Muscle of leg (tissue), 11 donors: ENCODE data around the gene SRGAP2B. TPM values are rescaled to one million over a fixed set of nuclear protein-coding genes. Genes with fewer than 3 reads are reported as not detected.
"Not testable (repeated sequence)": the region's sequence is repeated elsewhere in the genome, so short reads cannot be mapped to it uniquely, and the experiment has no call there.

Source experiments
- DNase-seq: peaks from one replicate; pipeline ENCODE4 v3.0.0; 2013
- H3K27ac ChIP-seq: one replicate; pipeline ENCODE4 v1.5.1; 2013; ENCODE audit warnings: mild to moderate bottlenecking, low read length, control low read depth
- H3K27me3 ChIP-seq: one replicate; pipeline ENCODE4 v1.6.1; 2013; ENCODE audit warnings: low read length; ENCODE audit not compliant: control insufficient read depth, insufficient read depth
- H3K36me3 ChIP-seq: one replicate; pipeline ENCODE4 v1.6.1; 2013; ENCODE audit warnings: low read length; ENCODE audit not compliant: control insufficient read depth, insufficient read depth
- H3K4me1 ChIP-seq: one replicate; pipeline ENCODE4 v1.6.1; 2013; ENCODE audit warnings: low read length; ENCODE audit not compliant: control insufficient read depth, insufficient read depth
- H3K4me3 ChIP-seq: one replicate; pipeline ENCODE4 v1.5.1; 2013; ENCODE audit warnings: low read length, control low read depth
- H3K9me3 ChIP-seq: replicated peaks from 2 replicates; pipeline ENCODE4 v1.6.1; 2013; ENCODE audit warnings: low read depth, low read length; ENCODE audit not compliant: control insufficient read depth
- WGBS: methylation state at CpG from one replicate; pipeline ENCODE4 v1.1.5; 2013; ENCODE audit warnings: missing lambda C conversion rate; ENCODE audit not compliant: insufficient coverage; 5-methylcytosine and 5-hydroxymethylcytosine counted together
- polyA plus RNA-seq, 8 donors: library from polyadenylated mRNA; unstranded; fragments of 120-200 nt; gene quantifications; one replicate each; pipeline versions ENCODE4 v1.2.1 to v1.2.3, GENCODE V29; 2013; ENCODE audit warnings: inconsistent platforms in 1 of 8, low replicate concordance in 1 of 8; ENCODE audit not compliant: insufficient read length in 8 of 8, insufficient read depth in 1 of 8
- total RNA-seq: library from RNA; stranded (reverse); fragments of 120-200 nt; gene quantifications from one replicate; pipeline ENCODE4 v1.2.4, GENCODE V29; 2013

Gene SRGAP2B
- total and polyA plus RNA-seq, 9 donors: 21.4 to 49.3 (median 32.9) TPM

GRCh38 chr1:145082483-145083255 lies 12.5 kb downstream of the SRGAP2B start:
- H3K4me3 ChIP-seq, H3K9me3 ChIP-seq, H3K36me3 ChIP-seq, H3K27me3 ChIP-seq, DNase-seq, H3K4me1 ChIP-seq, H3K27ac ChIP-seq: not testable (repeated sequence)
- 86% methylated on average over 2 of the region's 7 CpGs for WGBS

- not testable (repeated sequence) for H3K27me3 ChIP-seq, H3K9me3 ChIP-seq, DNase-seq, H3K36me3 ChIP-seq, H3K4me1 ChIP-seq, H3K27ac ChIP-seq, H3K4me3 ChIP-seq
- WGBS: no CpG with 5 or more reads among the region's 3 CpGs
Measured at GRCh38 chr1:145080193-145080592, 14.9 kb downstream of the SRGAP2B start.

- not testable (repeated sequence) for H3K36me3 ChIP-seq, H3K27ac ChIP-seq, H3K4me1 ChIP-seq, H3K4me3 ChIP-seq, H3K9me3 ChIP-seq, H3K27me3 ChIP-seq
- peak; percentile 0 for DNase-seq
- no CpG with 5 or more reads among the region's 2 CpGs for WGBS
Measured at GRCh38 chr1:145079737-145080136, 15.4 kb downstream of the SRGAP2B start.

- not testable (repeated sequence) for DNase-seq
Measured at GRCh38 chr1:145078787-145079370, 16.2 kb downstream of the SRGAP2B start.

GRCh38 chr1:145077872-145078786 lies 17.0 kb downstream of the SRGAP2B start:
- no CpG with 5 or more reads among the region's 11 CpGs for WGBS

More at GRCh38 chr1:145078787-145079370, 16.2 kb downstream of the SRGAP2B start:
- WGBS: no CpG with 5 or more reads among the region's 5 CpGs
- not testable (repeated sequence) for H3K9me3 ChIP-seq, H3K36me3 ChIP-seq, H3K27me3 ChIP-seq, H3K4me1 ChIP-seq, H3K27ac ChIP-seq, H3K4me3 ChIP-seq

GRCh38 chr1:145076877-145077276 lies 18.3 kb downstream of the SRGAP2B start:
- DNase-seq, H3K4me1 ChIP-seq, H3K36me3 ChIP-seq, H3K27ac ChIP-seq, H3K4me3 ChIP-seq, H3K9me3 ChIP-seq, H3K27me3 ChIP-seq: not testable (repeated sequence)
- WGBS: no CpG with 5 or more reads among the region's 3 CpGs

More at GRCh38 chr1:145077872-145078786, 17.0 kb downstream of the SRGAP2B start:
- H3K27ac ChIP-seq, H3K27me3 ChIP-seq, H3K36me3 ChIP-seq, H3K4me3 ChIP-seq, H3K9me3 ChIP-seq, H3K4me1 ChIP-seq, DNase-seq: not testable (repeated sequence)

- H3K27me3 ChIP-seq, H3K36me3 ChIP-seq, DNase-seq, H3K9me3 ChIP-seq, H3K4me1 ChIP-seq, H3K27ac ChIP-seq, H3K4me3 ChIP-seq: not testable (repeated sequence)
- WGBS: no CpG with 5 or more reads among the region's 6 CpGs
Measured at GRCh38 chr1:145074021-145074559, 21.0 kb downstream of the SRGAP2B start.

- H3K27me3 ChIP-seq, DNase-seq, H3K4me3 ChIP-seq, H3K36me3 ChIP-seq, H3K9me3 ChIP-seq, H3K4me1 ChIP-seq, H3K27ac ChIP-seq: not testable (repeated sequence)
- WGBS: no CpG with 5 or more reads among the region's 6 CpGs
Measured at GRCh38 chr1:145071569-145071968, 23.6 kb downstream of the SRGAP2B start.

- not testable (repeated sequence) for H3K27ac ChIP-seq, H3K36me3 ChIP-seq, H3K4me1 ChIP-seq, H3K4me3 ChIP-seq, H3K9me3 ChIP-seq, H3K27me3 ChIP-seq, DNase-seq
- no CpG with 5 or more reads among the region's 10 CpGs for WGBS
Measured at GRCh38 chr1:145066486-145066885, 28.6 kb downstream of the SRGAP2B start.
